Testis (tissue), 3 donors: ENCODE results near the gene PRKG1. TPM values are rescaled to one million over a fixed set of nuclear protein-coding genes. Genes with fewer than 3 reads are reported as not detected.

Experiments
- DNase-seq: peaks from one replicate; pipeline ENCODE4 v3.0.0-alpha.2; 2019
- H3K27ac ChIP-seq, 2 donors: fragments of 200-600 bp; sonication (generic); one replicate each; pipeline ENCODE4 v1.5.1; 2019
- H3K27me3 ChIP-seq: fragments of 200-600 bp; sonication (generic); one replicate; pipeline ENCODE4 v1.5.1; 2019
- H3K36me3 ChIP-seq: fragments of 200-600 bp; sonication (generic); one replicate; pipeline ENCODE4 v1.5.1; 2017; ENCODE audit warnings: low read depth; ENCODE audit errors: missing control alignments
- H3K4me1 ChIP-seq: fragments of 200-600 bp; sonication (generic); one replicate; pipeline ENCODE4 v1.5.1; 2019
- H3K4me3 ChIP-seq, 2 donors: fragments of 200-600 bp; sonication (generic); one replicate each; pipeline ENCODE4 v1.5.1; 2017 to 2019
- H3K9me3 ChIP-seq: fragments of 200-600 bp; sonication (generic); one replicate; pipeline ENCODE4 v1.5.1; 2017
- POLR2A ChIP-seq: fragments of 450-650 bp; IDR thresholded peaks from one replicate; pipeline ENCODE4 v1.6.1; 2017; ENCODE audit warnings: antibody characterized with exemption, mild to moderate bottlenecking, moderate library complexity
- WGBS, 2 donors: methylation state at CpG; one replicate each; pipeline ENCODE4 v1.1.5; 2018; 5-methylcytosine and 5-hydroxymethylcytosine counted together
- intact Hi-C: fragments of 100-400 bp; cut with DNase I; formaldehyde crosslinking; loops from one replicate; pipeline ENCODE4 v1.15.1; 2023; ENCODE audit warnings: low total_unique reads
- polyA plus RNA-seq: library from polyadenylated mRNA; stranded (reverse); fragments of 350-450 nt; fragmentation: Illumina TruSeq; extraction: RNeasy Lipid Tissue Mini Kit (QIAGEN cat#74804); gene quantifications from one replicate; pipeline ENCODE4 v1.2.3, GENCODE V29; 2014; ENCODE audit warnings: low read depth, low replicate concordance; ENCODE audit not compliant: insufficient read depth
- total RNA-seq, 2 donors: library from RNA; depleted of rRNA; stranded (reverse); fragments of >200 nt; gene quantifications; one replicate each; pipeline ENCODE4 v1.2.3, GENCODE V29; 2016
- TF ChIP-seq, protein P1 (sequence below), 3 experiments: fragments of 450-650 bp in 2 of 3; fragments of 200-600 bp in 1 of 3; sonication (generic) in 1 of 3; IDR thresholded peaks; one replicate each; pipeline ENCODE4 v1.5.1; 2016 to 2019; ENCODE audit warnings: antibody characterized with exemption in 3 of 3, mild to moderate bottlenecking in 2 of 3, moderate library complexity in 1 of 3

Gene PRKG1
- total and polyA plus RNA-seq, 3 donors from 2014 or later, result 6.3 to 15.3 (median 12.5) TPM

DNA sequence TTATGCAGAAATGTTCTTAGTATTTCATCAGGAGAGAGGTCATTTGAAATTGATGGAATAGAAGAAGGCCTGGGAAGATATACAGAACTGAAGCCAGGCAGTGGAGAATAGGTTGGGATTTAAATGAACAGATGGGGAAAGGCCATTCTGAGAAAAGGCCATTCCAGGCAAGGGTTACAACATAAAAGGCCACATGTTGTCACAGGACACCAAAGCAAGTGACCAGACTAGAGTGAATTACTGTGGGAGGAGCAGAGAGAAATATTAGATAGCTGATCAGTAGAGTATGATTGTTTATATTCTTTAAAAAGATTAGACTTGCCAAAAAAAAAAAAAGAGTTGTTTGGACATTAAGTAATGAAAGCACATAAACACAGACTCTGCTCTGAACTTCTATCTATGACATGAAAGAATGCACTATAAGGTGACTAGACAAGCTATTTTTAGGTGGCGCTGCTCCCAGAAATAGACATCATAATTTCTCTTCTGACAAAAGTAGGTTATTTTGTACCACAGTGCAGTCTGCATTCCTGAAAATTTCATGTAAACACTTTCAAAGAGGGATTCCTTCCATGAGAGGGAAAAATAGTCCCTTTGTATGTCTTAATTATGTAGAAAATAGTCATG is 1184.6 kb downstream of the PRKG1 start:
- Histone ChIP-seq H3K27me3 (no peaks in the 10 kb centered on the region), H3K4me3 (no peak overlapping the region), H3K36me3 (no peaks in the 10 kb centered on the region), H3K27ac (no peak overlapping the region), H3K4me1 (no peaks in the 10 kb centered on the region), H3K9me3 (no peaks in the 10 kb centered on the region)
- no peak for TF ChIP-seq POLR2A
- TF ChIP-seq, protein P1, sequence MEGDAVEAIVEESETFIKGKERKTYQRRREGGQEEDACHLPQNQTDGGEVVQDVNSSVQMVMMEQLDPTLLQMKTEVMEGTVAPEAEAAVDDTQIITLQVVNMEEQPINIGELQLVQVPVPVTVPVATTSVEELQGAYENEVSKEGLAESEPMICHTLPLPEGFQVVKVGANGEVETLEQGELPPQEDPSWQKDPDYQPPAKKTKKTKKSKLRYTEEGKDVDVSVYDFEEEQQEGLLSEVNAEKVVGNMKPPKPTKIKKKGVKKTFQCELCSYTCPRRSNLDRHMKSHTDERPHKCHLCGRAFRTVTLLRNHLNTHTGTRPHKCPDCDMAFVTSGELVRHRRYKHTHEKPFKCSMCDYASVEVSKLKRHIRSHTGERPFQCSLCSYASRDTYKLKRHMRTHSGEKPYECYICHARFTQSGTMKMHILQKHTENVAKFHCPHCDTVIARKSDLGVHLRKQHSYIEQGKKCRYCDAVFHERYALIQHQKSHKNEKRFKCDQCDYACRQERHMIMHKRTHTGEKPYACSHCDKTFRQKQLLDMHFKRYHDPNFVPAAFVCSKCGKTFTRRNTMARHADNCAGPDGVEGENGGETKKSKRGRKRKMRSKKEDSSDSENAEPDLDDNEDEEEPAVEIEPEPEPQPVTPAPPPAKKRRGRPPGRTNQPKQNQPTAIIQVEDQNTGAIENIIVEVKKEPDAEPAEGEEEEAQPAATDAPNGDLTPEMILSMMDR (IDR thresholded peaks at IDR 0.05), result no peak
- WGBS, 2 donors, result 84 to 86% methylated on average over 1 of the region's 1 CpG
- DNase-seq, result no peak
- intact Hi-C loops, result no loop called here

GRCh38 chr10:52259426-52259812 is 1185.1 kb downstream of the PRKG1 start:
- Histone ChIP-seq H3K9me3 (no peaks in the 10 kb centered on the region), H3K36me3 (no peaks in the 10 kb centered on the region), H3K27ac (no peak overlapping the region), H3K27me3 (no peaks in the 10 kb centered on the region), H3K4me1 (no peaks in the 10 kb centered on the region), H3K4me3 (no peak overlapping the region)
- no peak for TF ChIP-seq POLR2A
- TF ChIP-seq, protein P1 (IDR thresholded peaks at IDR 0.05), result no peak
- intact Hi-C loops, result no loop called here
- WGBS, 2 donors, result 55 to 61% methylated on average over 2 of the region's 2 CpGs
- DNase-seq, result no peak

DNA sequence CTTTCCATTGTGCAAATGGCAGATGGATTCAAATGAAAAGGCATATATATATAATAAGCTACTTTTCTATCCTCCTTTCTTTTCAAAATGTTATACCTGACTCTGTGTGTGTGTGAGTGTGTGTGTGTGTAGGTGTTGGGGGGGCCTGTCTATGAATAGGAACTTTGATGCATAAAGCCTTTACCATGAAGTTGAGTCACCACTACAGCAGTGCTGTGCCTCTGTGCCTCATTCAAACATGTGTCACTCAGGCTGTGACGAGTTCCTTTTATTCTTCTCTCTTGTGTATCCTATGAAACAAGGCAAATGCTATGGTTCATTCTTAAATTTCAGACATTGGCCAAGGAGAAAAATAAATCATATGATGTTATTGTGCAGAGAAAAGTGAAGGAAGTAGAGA is 1187.1 kb downstream of the PRKG1 start:
- Histone ChIP-seq H3K4me1 (no peaks in the 10 kb centered on the region), H3K9me3 (no peaks in the 10 kb centered on the region), H3K36me3 (no peaks in the 10 kb centered on the region), H3K27me3 (no peaks in the 10 kb centered on the region), H3K4me3 (no peak overlapping the region), H3K27ac (no peak overlapping the region)
- no peak for TF ChIP-seq POLR2A
- TF ChIP-seq, protein P1 (IDR thresholded peaks at IDR 0.05), result no peak
- 92 to 100% methylated on average over 1 of the region's 1 CpG for WGBS, 2 donors
- intact Hi-C loops, result no loop called here
- DNase-seq, result no peak

DNA sequence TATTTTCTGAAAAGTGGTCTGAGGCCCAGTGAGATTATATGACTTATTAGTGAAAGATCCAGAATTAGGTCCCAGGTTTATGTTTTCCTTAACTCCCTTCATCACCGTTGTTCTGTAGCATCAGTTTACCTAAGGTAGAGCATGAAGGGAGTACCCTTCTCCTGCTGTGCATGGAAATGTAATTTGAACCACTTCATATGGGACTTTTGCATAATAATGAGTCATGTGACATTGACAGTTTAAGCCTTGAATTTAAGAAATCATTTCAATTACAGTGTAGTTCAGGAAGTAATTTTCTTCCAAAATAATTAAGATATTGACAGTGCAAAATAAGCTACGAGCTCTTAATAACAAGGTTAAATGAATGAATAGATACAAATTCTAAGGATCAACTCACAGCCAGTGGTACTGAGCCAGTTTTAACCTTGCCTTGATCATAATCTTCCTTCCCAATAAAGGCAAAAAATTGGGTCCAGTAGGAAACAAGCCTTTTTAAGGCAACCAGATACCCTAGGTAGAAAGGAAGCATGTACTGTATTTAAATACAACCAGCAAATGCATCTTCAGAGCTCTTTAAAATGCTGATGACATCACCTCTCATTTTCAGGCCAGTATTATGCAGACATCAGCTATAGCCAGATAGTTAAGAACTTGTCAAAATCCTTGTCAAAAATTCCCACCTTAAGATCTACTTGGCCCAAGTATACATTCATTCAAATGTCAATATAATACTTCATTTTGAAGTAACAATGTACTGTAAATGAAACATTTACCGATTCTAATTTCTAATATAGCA is 1191.0 kb downstream of the PRKG1 start:
- intact Hi-C loops, result no loop called here
- no peaks in the 10 kb centered on the region for H3K9me3 ChIP-seq
- H3K4me1 ChIP-seq, result no peaks in the 10 kb centered on the region
- 81 to 88% methylated on average over 3 of the region's 3 CpGs for WGBS, 2 donors
- no peak for DNase-seq
- no peaks in the 10 kb centered on the region for H3K27me3 ChIP-seq
- no peak overlapping the region for H3K27ac ChIP-seq
- no peak overlapping the region for H3K4me3 ChIP-seq
- H3K36me3 ChIP-seq, result no peaks in the 10 kb centered on the region
- TF ChIP-seq POLR2A, result no peak
- TF ChIP-seq, protein P1 (IDR thresholded peaks at IDR 0.05), result no peak
